SJSA1 (cell line): ENCODE results near the gene TLDC2. TPM values are rescaled to one million over a fixed set of nuclear protein-coding genes. Genes with fewer than 3 reads are reported as not detected.
A peak's percentile ranks its signal among the peaks of the same experiment; 100 is the strongest.
"Not testable (repeated sequence)": the region's sequence is repeated elsewhere in the genome, so short reads cannot be mapped to it uniquely, and the experiment has no call there.

ENCODE experiments used
- DNase-seq, 2 experiments: peaks; one replicate each; pipeline ENCODE4 v3.0.0-alpha.2; 2015 to 2020; ENCODE audit warnings: low spot score in 2 of 2, low read depth in 1 of 2
- H3K27ac ChIP-seq: fragments of 250-450 bp; sonication (Bioruptor Pico); 2 replicates; pipeline ENCODE4 v1.5.1; 2020; ENCODE audit warnings: mild to moderate bottlenecking, moderate library complexity
- H3K27me3 ChIP-seq: fragments of 250-450 bp; sonication (Bioruptor Pico); replicated peaks from 2 replicates; pipeline ENCODE4 v1.5.1; 2020; ENCODE audit warnings: mild to moderate bottlenecking, moderate library complexity
- H3K36me3 ChIP-seq: fragments of 250-450 bp; sonication (Bioruptor Pico); 2 replicates; pipeline ENCODE4 v1.5.1; 2020; ENCODE audit warnings: mild to moderate bottlenecking
- H3K4me1 ChIP-seq: fragments of 250-450 bp; sonication (Bioruptor Pico); replicated peaks from 2 replicates; pipeline ENCODE4 v1.6.1; 2021; ENCODE audit warnings: mild to moderate bottlenecking
- H3K4me3 ChIP-seq: fragments of 250-450 bp; sonication (Bioruptor Pico); 2 replicates; pipeline ENCODE4 v1.5.1; 2020; ENCODE audit warnings: mild to moderate bottlenecking
- H3K9me3 ChIP-seq: fragments of 250-450 bp; sonication (Bioruptor Pico); replicated peaks from 2 replicates; pipeline ENCODE4 v1.5.1; 2020; ENCODE audit warnings: mild to moderate bottlenecking
- total RNA-seq: library from RNA; depleted of rRNA; stranded (reverse); fragments of >200 nt; shearing (Covaris generic); gene quantifications from 2 replicates; pipeline ENCODE4 v1.2.3, GENCODE V29; 2014

TLDC2 gene
- total RNA-seq, 1 experiment from 2014 or later, result not detected

- Histone ChIP-seq H3K4me1 (peaks cover 9% of the 10 kb centered on the region; the same call in 1 of the 2 replicates), H3K27me3 (no peaks in the 10 kb centered on the region), H3K27ac (no peak overlapping the region), H3K4me3 (no peak overlapping the region), H3K9me3 (no peaks in the 10 kb centered on the region), H3K36me3 (no peaks in the 10 kb centered on the region)
- peak; percentile 62 to 80 for DNase-seq
Observed at GRCh38 chr20:36886859-36887751, 11.2 kb downstream of the TLDC2 start.

GRCh38 chr20:36887752-36888090, 11.8 kb downstream of the TLDC2 start:
- no peak for DNase-seq
- Histone ChIP-seq H3K9me3 (no peaks in the 10 kb centered on the region), H3K27me3 (no peaks in the 10 kb centered on the region), H3K4me1 (peaks cover 9% of the 10 kb centered on the region; the same call in 1 of the 2 replicates), H3K27ac (no peak overlapping the region), H3K36me3 (no peaks in the 10 kb centered on the region), H3K4me3 (no peak overlapping the region)

GRCh38 chr20:36888880-36889516, 13.1 kb downstream of the TLDC2 start:
- Histone ChIP-seq H3K27me3 (no peaks in the 10 kb centered on the region), H3K4me1 (peaks cover 9% of the 10 kb centered on the region; the same call in 1 of the 2 replicates), H3K4me3 (no peak overlapping the region), H3K36me3 (peaks cover 2% of the 10 kb centered on the region; the same call in 1 of the 2 replicates), H3K27ac (no peak overlapping the region), H3K9me3 (no peaks in the 10 kb centered on the region)
- no peak for DNase-seq

- no peaks in the 10 kb centered on the region for H3K9me3 ChIP-seq
- H3K27ac ChIP-seq, result no peak overlapping the region
- H3K36me3 ChIP-seq, result peaks cover 2% of the 10 kb centered on the region; the same call in 1 of the 2 replicates
- no peaks in the 10 kb centered on the region for H3K27me3 ChIP-seq
- no peak overlapping the region for H3K4me3 ChIP-seq
- peaks cover 9% of the 10 kb centered on the region; the same call in 1 of the 2 replicates for H3K4me1 ChIP-seq
- no peak for DNase-seq
Observed at GRCh38 chr20:36890586-36890985, 14.6 kb downstream of the TLDC2 start.

GRCh38 chr20:36891211-36891610, 15.3 kb downstream of the TLDC2 start:
- Histone ChIP-seq H3K4me3 (no peak overlapping the region), H3K27me3 (no peaks in the 10 kb centered on the region), H3K4me1 (peaks cover 9% of the 10 kb centered on the region; the same call in 1 of the 2 replicates), H3K36me3 (peaks cover 2% of the 10 kb centered on the region; the same call in 1 of the 2 replicates), H3K9me3 (no peaks in the 10 kb centered on the region), H3K27ac (no peak overlapping the region)
- DNase-seq, result no peak

- DNase-seq, result no peak
- Histone ChIP-seq H3K27me3 (no peaks in the 10 kb centered on the region), H3K27ac (no peak overlapping the region), H3K9me3 (no peaks in the 10 kb centered on the region), H3K4me3 (no peak overlapping the region), H3K36me3 (peaks cover 2% of the 10 kb centered on the region; the same call in 1 of the 2 replicates), H3K4me1 (no peaks in the 10 kb centered on the region)
Observed at GRCh38 chr20:36893801-36894200, 17.9 kb downstream of the TLDC2 start.

GRCh38 chr20:36895036-36895435, 19.1 kb downstream of the TLDC2 start:
- Histone ChIP-seq H3K36me3 (peaks cover 2% of the 10 kb centered on the region; the same call in 1 of the 2 replicates), H3K4me1 (no peaks in the 10 kb centered on the region), H3K9me3 (no peaks in the 10 kb centered on the region), H3K27ac (no peak overlapping the region), H3K4me3 (no peak overlapping the region), H3K27me3 (no peaks in the 10 kb centered on the region)
- DNase-seq, result no peak

- DNase-seq, result no peak
- H3K9me3 ChIP-seq, result no peaks in the 10 kb centered on the region
- H3K27ac ChIP-seq, result no peak overlapping the region
- H3K27me3 ChIP-seq, result no peaks in the 10 kb centered on the region
- H3K4me1 ChIP-seq, result no peaks in the 10 kb centered on the region
- H3K4me3 ChIP-seq, result no peak overlapping the region
- H3K36me3 ChIP-seq, result no peaks in the 10 kb centered on the region
Observed at GRCh38 chr20:36904690-36905089, 28.8 kb downstream of the TLDC2 start.

GRCh38 chr20:36905566-36905965, 29.6 kb downstream of the TLDC2 start:
- not testable (repeated sequence) for DNase-seq, H3K4me3 ChIP-seq, H3K9me3 ChIP-seq, H3K36me3 ChIP-seq, H3K27ac ChIP-seq, H3K27me3 ChIP-seq, H3K4me1 ChIP-seq

- not testable (repeated sequence) for H3K9me3 ChIP-seq, H3K4me1 ChIP-seq, H3K36me3 ChIP-seq, H3K27ac ChIP-seq, H3K4me3 ChIP-seq, DNase-seq, H3K27me3 ChIP-seq
Observed at GRCh38 chr20:36906086-36906485, 30.1 kb downstream of the TLDC2 start.

- H3K4me3 ChIP-seq, result no peak overlapping the region
- H3K27me3 ChIP-seq, result no peaks in the 10 kb centered on the region
- DNase-seq, result no peak
- H3K27ac ChIP-seq, result no peak overlapping the region
- no peaks in the 10 kb centered on the region for H3K9me3 ChIP-seq
- no peaks in the 10 kb centered on the region for H3K4me1 ChIP-seq
- H3K36me3 ChIP-seq, result no peaks in the 10 kb centered on the region
Observed at GRCh38 chr20:36908603-36909002, 32.7 kb downstream of the TLDC2 start.

- Histone ChIP-seq H3K27me3 (no peaks in the 10 kb centered on the region), H3K4me1 (no peaks in the 10 kb centered on the region), H3K9me3 (no peaks in the 10 kb centered on the region), H3K4me3 (no peak overlapping the region), H3K27ac (no peak overlapping the region), H3K36me3 (no peaks in the 10 kb centered on the region)
- DNase-seq, result no peak
Observed at GRCh38 chr20:36916199-36916598, 40.3 kb downstream of the TLDC2 start.

GRCh38 chr20:36917240-36917639, 41.3 kb downstream of the TLDC2 start:
- H3K27me3 ChIP-seq, result no peaks in the 10 kb centered on the region
- no peak for DNase-seq
- no peaks in the 10 kb centered on the region for H3K4me1 ChIP-seq
- H3K4me3 ChIP-seq, result no peak overlapping the region
- no peaks in the 10 kb centered on the region for H3K9me3 ChIP-seq
- no peak overlapping the region for H3K27ac ChIP-seq
- no peaks in the 10 kb centered on the region for H3K36me3 ChIP-seq

- H3K4me1 ChIP-seq, result no peaks in the 10 kb centered on the region
- no peak for DNase-seq
- no peaks in the 10 kb centered on the region for H3K9me3 ChIP-seq
- H3K4me3 ChIP-seq, result no peak overlapping the region
- H3K27ac ChIP-seq, result no peak overlapping the region
- H3K36me3 ChIP-seq, result no peaks in the 10 kb centered on the region
- no peaks in the 10 kb centered on the region for H3K27me3 ChIP-seq
Observed at GRCh38 chr20:36917943-36918342, 42.0 kb downstream of the TLDC2 start.
